GM23338 (cell line): ENCODE data around the gene ATP8A2. TPM values are rescaled to one million over a fixed set of nuclear protein-coding genes. Genes with fewer than 3 reads are reported as not detected.

Experiments used
- ATAC-seq: fragments of 200-7000 bp; cut with Tn5 transposase; 3 replicates; pipeline ENCODE4 v1.9.1; 2020
- DNase-seq: peaks from one replicate; pipeline ENCODE4 v3.0.0-alpha.2; 2015; ENCODE audit warnings: low spot score
- H2AFZ ChIP-seq: fragments of 200-600 bp; sonication (generic); 2 replicates; pipeline ENCODE4 v1.8.0; 2016; ENCODE audit warnings: antibody characterized with exemption, mild to moderate bottlenecking, moderate library complexity
- H3F3A ChIP-seq: fragments of 200-600 bp; sonication (generic); replicated peaks from 2 replicates; pipeline ENCODE4 v1.8.0; 2017; ENCODE audit warnings: antibody characterized with exemption, mixed run types, low read depth
- H3K27ac ChIP-seq: fragments of 200-600 bp; sonication (generic); 2 replicates; pipeline ENCODE4 v1.6.1; 2016; ENCODE audit warnings: low read depth
- H3K27me3 ChIP-seq: fragments of 200-600 bp; sonication (generic); 2 replicates; pipeline ENCODE4 v1.8.0; 2016; ENCODE audit warnings: mild to moderate bottlenecking, mixed run types, moderate library complexity; ENCODE audit not compliant: insufficient read depth
- H3K36me3 ChIP-seq: fragments of 200-600 bp; sonication (generic); 2 replicates; pipeline ENCODE4 v1.8.0; 2016; ENCODE audit warnings: mild to moderate bottlenecking; ENCODE audit not compliant: insufficient read depth
- H3K4me1 ChIP-seq: fragments of 200-600 bp; sonication (generic); 2 replicates; pipeline ENCODE4 v1.8.0; 2016; ENCODE audit warnings: mild to moderate bottlenecking, moderate library complexity; ENCODE audit not compliant: insufficient read depth
- H3K4me2 ChIP-seq: fragments of 200-600 bp; sonication (generic); 2 replicates; pipeline ENCODE4 v1.7.1; 2017; ENCODE audit warnings: mixed run types
- H3K4me3 ChIP-seq: fragments of 200-600 bp; sonication (generic); 2 replicates; pipeline ENCODE4 v1.6.1; 2016; ENCODE audit warnings: mixed run types
- H3K79me2 ChIP-seq: fragments of 200-600 bp; sonication (generic); replicated peaks from 2 replicates; pipeline ENCODE4 v1.8.0; 2017; ENCODE audit warnings: mild to moderate bottlenecking; ENCODE audit not compliant: insufficient read depth
- H3K9me2 ChIP-seq: fragments of 200-600 bp; sonication (generic); 2 replicates; pipeline ENCODE4 v1.8.0; 2017; ENCODE audit not compliant: insufficient read depth
- H4K20me1 ChIP-seq: fragments of 200-600 bp; sonication (generic); replicated peaks from 2 replicates; pipeline ENCODE4 v1.8.0; 2017; ENCODE audit warnings: mild to moderate bottlenecking; ENCODE audit not compliant: insufficient read depth
- H3K27ac Mint-ChIP-seq: 2 replicates; pipeline ENCODE4 v1.8.0; 2020; ENCODE audit warnings: inconsistent platforms, mild to moderate bottlenecking, moderate library complexity, mixed read lengths
- H3K27me3 Mint-ChIP-seq: 3 replicates; pipeline ENCODE4 v1.8.0; 2022; ENCODE audit warnings: low read depth, mild to moderate bottlenecking, moderate library complexity, mixed read lengths, inconsistent platforms; ENCODE audit not compliant: insufficient read depth, poor library complexity
- H3K36me3 Mint-ChIP-seq: 3 replicates; pipeline ENCODE4 v1.8.0; 2021; ENCODE audit warnings: low read depth, mild to moderate bottlenecking, inconsistent platforms, moderate library complexity, mixed read lengths
- H3K4me1 Mint-ChIP-seq: 3 replicates; pipeline ENCODE4 v1.8.0; 2020; ENCODE audit warnings: mild to moderate bottlenecking, inconsistent platforms, mixed read lengths
- H3K4me3 Mint-ChIP-seq: 3 replicates; pipeline ENCODE4 v1.8.0; 2021; ENCODE audit warnings: moderate library complexity, mild to moderate bottlenecking, inconsistent platforms, mixed read lengths
- H3K9me3 Mint-ChIP-seq: 3 replicates; pipeline ENCODE4 v1.8.0; 2020; ENCODE audit warnings: moderate library complexity, mild to moderate bottlenecking, inconsistent platforms, mixed read lengths
- CREB1 ChIP-seq: fragments of 250-450 bp; sonication (Bioruptor Pico); IDR thresholded peaks from 2 replicates; pipeline ENCODE4 v1.5.0; 2020; ENCODE audit warnings: low read depth, mild to moderate bottlenecking, moderate library complexity
- EZH2phosphoT487 ChIP-seq: fragments of 200-600 bp; sonication (generic); IDR thresholded peaks from one replicate; pipeline ENCODE4 v1.8.1; 2018; ENCODE audit warnings: antibody characterized with exemption; ENCODE audit not compliant: unreplicated experiment
- JUNB ChIP-seq: IDR thresholded peaks from one replicate; pipeline ENCODE4 v1.6.1; 2016; ENCODE audit warnings: antibody characterized with exemption; ENCODE audit not compliant: unreplicated experiment
- REST ChIP-seq: IDR thresholded peaks from one replicate; pipeline ENCODE4 v1.6.1; 2018; ENCODE audit warnings: antibody characterized with exemption; ENCODE audit not compliant: unreplicated experiment
- STAT1 ChIP-seq: IDR thresholded peaks from one replicate; pipeline ENCODE4 v1.6.1; 2016; ENCODE audit warnings: antibody characterized with exemption; ENCODE audit not compliant: unreplicated experiment
- ZNF331 ChIP-seq: fragments of 250-450 bp; sonication (Bioruptor Pico); IDR thresholded peaks from 2 replicates; pipeline ENCODE4 v1.5.0; 2020; ENCODE audit warnings: low read depth, mild to moderate bottlenecking, moderate library complexity
- polyA plus RNA-seq: library from polyadenylated mRNA; unstranded; fragments of >200 nt; fragmentation: Nextera tagmentation; extraction: Ambion mirVana; gene quantifications from 2 replicates; pipeline ENCODE4 v1.2.1, GENCODE V29; 2016
- total RNA-seq: library from RNA; depleted of rRNA; stranded (reverse); fragments of >200 nt; shearing (Covaris generic); gene quantifications from 2 replicates; pipeline ENCODE4 v1.2.3, GENCODE V29; 2014
- TF ChIP-seq, protein P1 (sequence below): fragments of 250-450 bp; sonication (Bioruptor Pico); IDR thresholded peaks from 2 replicates; pipeline ENCODE4 v1.5.0; 2020; ENCODE audit warnings: mild to moderate bottlenecking, moderate library complexity
- TF ChIP-seq, protein P2 (sequence below), 2 experiments: fragments of 200-600 bp in 1 of 2; sonication (generic) in 1 of 2; conservative IDR thresholded peaks; 2 replicates each; pipeline versions ENCODE4 v1.5.1 to v1.6.1; 2016 to 2017; ENCODE audit warnings: antibody characterized with exemption in 2 of 2, low read depth in 2 of 2, mild to moderate bottlenecking in 2 of 2, moderate library complexity in 1 of 2

The ATP8A2 gene
- total and polyA plus RNA-seq, 2 experiments from 2014 or later: 5.7 to 8.8 TPM

- no peaks in the 10 kb centered on the region for H3K36me3 Mint-ChIP-seq
- Histone ChIP-seq H3K36me3 (no peaks in the 10 kb centered on the region), H3K4me2 (no peak overlapping the region), H3K27me3 (no peaks in the 10 kb centered on the region), H3K4me3 (no peak overlapping the region), H4K20me1 (no peaks in the 10 kb centered on the region), H3K9me2 (no peaks in the 10 kb centered on the region), H3F3A (no peaks in the 10 kb centered on the region), H3K27ac (no peak overlapping the region), H2AFZ (no peak overlapping the region), H3K79me2 (no peaks in the 10 kb centered on the region), H3K4me1 (no peaks in the 10 kb centered on the region)
- DNase-seq: no peak
- peaks cover 6% of the 10 kb centered on the region; the same call in 2 of the 3 replicates for H3K9me3 Mint-ChIP-seq
- TF ChIP-seq, protein P1, sequence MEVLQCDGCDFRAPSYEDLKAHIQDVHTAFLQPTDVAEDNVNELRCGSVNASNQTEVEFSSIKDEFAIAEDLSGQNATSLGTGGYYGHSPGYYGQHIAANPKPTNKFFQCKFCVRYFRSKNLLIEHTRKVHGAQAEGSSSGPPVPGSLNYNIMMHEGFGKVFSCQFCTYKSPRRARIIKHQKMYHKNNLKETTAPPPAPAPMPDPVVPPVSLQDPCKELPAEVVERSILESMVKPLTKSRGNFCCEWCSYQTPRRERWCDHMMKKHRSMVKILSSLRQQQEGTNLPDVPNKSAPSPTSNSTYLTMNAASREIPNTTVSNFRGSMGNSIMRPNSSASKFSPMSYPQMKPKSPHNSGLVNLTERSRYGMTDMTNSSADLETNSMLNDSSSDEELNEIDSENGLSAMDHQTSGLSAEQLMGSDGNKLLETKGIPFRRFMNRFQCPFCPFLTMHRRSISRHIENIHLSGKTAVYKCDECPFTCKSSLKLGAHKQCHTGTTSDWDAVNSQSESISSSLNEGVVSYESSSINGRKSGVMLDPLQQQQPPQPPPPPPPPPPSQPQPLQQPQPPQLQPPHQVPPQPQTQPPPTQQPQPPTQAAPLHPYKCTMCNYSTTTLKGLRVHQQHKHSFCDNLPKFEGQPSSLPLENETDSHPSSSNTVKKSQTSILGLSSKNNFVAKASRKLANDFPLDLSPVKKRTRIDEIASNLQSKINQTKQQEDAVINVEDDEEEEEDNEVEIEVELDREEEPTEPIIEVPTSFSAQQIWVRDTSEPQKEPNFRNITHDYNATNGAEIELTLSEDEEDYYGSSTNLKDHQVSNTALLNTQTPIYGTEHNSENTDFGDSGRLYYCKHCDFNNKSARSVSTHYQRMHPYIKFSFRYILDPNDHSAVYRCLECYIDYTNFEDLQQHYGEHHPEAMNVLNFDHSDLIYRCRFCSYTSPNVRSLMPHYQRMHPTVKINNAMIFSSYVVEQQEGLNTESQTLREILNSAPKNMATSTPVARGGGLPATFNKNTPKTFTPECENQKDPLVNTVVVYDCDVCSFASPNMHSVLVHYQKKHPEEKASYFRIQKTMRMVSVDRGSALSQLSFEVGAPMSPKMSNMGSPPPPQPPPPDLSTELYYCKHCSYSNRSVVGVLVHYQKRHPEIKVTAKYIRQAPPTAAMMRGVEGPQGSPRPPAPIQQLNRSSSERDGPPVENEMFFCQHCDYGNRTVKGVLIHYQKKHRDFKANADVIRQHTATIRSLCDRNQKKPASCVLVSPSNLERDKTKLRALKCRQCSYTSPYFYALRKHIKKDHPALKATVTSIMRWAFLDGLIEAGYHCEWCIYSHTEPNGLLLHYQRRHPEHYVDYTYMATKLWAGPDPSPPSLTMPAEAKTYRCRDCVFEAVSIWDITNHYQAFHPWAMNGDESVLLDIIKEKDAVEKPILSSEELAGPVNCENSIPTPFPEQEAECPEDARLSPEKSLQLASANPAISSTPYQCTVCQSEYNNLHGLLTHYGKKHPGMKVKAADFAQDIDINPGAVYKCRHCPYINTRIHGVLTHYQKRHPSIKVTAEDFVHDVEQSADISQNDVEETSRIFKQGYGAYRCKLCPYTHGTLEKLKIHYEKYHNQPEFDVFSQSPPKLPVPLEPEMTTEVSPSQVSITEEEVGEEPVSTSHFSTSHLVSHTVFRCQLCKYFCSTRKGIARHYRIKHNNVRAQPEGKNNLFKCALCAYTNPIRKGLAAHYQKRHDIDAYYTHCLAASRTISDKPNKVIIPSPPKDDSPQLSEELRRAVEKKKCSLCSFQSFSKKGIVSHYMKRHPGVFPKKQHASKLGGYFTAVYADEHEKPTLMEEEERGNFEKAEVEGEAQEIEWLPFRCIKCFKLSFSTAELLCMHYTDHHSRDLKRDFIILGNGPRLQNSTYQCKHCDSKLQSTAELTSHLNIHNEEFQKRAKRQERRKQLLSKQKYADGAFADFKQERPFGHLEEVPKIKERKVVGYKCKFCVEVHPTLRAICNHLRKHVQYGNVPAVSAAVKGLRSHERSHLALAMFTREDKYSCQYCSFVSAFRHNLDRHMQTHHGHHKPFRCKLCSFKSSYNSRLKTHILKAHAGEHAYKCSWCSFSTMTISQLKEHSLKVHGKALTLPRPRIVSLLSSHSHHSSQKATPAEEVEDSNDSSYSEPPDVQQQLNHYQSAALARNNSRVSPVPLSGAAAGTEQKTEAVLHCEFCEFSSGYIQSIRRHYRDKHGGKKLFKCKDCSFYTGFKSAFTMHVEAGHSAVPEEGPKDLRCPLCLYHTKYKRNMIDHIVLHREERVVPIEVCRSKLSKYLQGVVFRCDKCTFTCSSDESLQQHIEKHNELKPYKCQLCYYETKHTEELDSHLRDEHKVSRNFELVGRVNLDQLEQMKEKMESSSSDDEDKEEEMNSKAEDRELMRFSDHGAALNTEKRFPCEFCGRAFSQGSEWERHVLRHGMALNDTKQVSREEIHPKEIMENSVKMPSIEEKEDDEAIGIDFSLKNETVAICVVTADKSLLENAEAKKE (CRISPR knock-in tag): no peak
- TF ChIP-seq STAT1 (no peak), REST (no peak), EZH2phosphoT487 (no peak), JUNB (no peak), ZNF331 (CRISPR knock-in tag) (no peak), CREB1 (no peak)
- TF ChIP-seq, protein P2, sequence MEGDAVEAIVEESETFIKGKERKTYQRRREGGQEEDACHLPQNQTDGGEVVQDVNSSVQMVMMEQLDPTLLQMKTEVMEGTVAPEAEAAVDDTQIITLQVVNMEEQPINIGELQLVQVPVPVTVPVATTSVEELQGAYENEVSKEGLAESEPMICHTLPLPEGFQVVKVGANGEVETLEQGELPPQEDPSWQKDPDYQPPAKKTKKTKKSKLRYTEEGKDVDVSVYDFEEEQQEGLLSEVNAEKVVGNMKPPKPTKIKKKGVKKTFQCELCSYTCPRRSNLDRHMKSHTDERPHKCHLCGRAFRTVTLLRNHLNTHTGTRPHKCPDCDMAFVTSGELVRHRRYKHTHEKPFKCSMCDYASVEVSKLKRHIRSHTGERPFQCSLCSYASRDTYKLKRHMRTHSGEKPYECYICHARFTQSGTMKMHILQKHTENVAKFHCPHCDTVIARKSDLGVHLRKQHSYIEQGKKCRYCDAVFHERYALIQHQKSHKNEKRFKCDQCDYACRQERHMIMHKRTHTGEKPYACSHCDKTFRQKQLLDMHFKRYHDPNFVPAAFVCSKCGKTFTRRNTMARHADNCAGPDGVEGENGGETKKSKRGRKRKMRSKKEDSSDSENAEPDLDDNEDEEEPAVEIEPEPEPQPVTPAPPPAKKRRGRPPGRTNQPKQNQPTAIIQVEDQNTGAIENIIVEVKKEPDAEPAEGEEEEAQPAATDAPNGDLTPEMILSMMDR (conservative IDR thresholded peaks at IDR 0.05; ENCODE audit: low read depth in 2 of 2): no peak
- no peak overlapping the region for H3K27ac Mint-ChIP-seq
- H3K27me3 Mint-ChIP-seq: peaks cover 2% of the 10 kb centered on the region
- ATAC-seq: no peak
- no peak overlapping the region for H3K4me3 Mint-ChIP-seq
- H3K4me1 Mint-ChIP-seq: no peaks in the 10 kb centered on the region
Observed at GRCh38 chr13:25811506-25811905, 439.7 kb downstream of the ATP8A2 start.
